Measurements from ENCODE around the gene SLC7A1.

SLC7A1 gene

DNA sequence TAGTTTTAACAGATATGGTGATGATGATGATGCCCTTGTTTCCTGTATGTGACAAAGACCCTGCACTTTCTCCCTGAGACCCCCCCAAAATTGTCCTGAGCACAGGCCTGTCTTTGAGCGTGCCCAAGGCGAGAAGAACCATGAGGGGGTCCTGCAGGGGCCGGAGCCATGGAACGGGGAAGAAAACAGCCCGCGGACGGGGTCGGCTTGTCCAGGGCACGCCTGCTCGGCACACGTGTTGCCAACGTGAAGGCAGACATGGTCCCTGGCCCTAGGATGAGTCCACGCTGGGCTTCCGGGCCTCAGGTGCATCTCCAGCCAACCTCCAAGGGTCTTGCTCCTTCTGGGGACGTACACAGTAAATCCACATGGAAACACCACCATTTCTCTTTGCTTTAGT, 90.8 kb downstream of the SLC7A1 start:
- Histone ChIP-seq H2BK120ac (ENCODE audit: low read depth, low read length) (no peak overlapping the region), H3K4me2 (ENCODE audit: low read length) (no peak overlapping the region), H3K9ac (ENCODE audit: low read length) (no peak overlapping the region), H3K36me3 (ENCODE audit: control insufficient read depth, insufficient read depth, low read length) (no peaks in the 10 kb centered on the region), H3K18ac (ENCODE audit: low read length) (no peak overlapping the region), H2BK5ac (ENCODE audit: low read length) (no peak overlapping the region), H3K4ac (ENCODE audit: low read depth, low read length) (no peak overlapping the region), H3K23ac (ENCODE audit: low read length) (no peak overlapping the region), H3K27ac (ENCODE audit: low read depth, low read length) (no peak overlapping the region), H3K27me3 (ENCODE audit: insufficient read depth, low read length, poor library complexity) (no peaks in the 10 kb centered on the region), H3K56ac (ENCODE audit: low read length) (no peak overlapping the region), H2AK5ac (ENCODE audit: low read length) (no peak overlapping the region), H3K79me1 (ENCODE audit: low read length) (no peaks in the 10 kb centered on the region), H4K5ac (ENCODE audit: low read length) (no peak overlapping the region), H3K79me2 (ENCODE audit: control insufficient read depth, insufficient read depth, low read length) (no peaks in the 10 kb centered on the region), H4K8ac (ENCODE audit: low read depth, low read length) (no peak overlapping the region), H3K4me3 (ENCODE audit: low read length) (no peak overlapping the region), H3K4me1 (ENCODE audit: control insufficient read depth, low read depth, low read length) (no peaks in the 10 kb centered on the region), H2BK15ac (replicated peaks; ENCODE audit: low read depth) (no peak overlapping the region)
- DNase-seq = no peak
- WGBS (ENCODE audit: extremely low coverage, insufficient coverage, low lambda C conversion rate) = no CpG with 5 or more reads among the region's 15 CpGs

DNA sequence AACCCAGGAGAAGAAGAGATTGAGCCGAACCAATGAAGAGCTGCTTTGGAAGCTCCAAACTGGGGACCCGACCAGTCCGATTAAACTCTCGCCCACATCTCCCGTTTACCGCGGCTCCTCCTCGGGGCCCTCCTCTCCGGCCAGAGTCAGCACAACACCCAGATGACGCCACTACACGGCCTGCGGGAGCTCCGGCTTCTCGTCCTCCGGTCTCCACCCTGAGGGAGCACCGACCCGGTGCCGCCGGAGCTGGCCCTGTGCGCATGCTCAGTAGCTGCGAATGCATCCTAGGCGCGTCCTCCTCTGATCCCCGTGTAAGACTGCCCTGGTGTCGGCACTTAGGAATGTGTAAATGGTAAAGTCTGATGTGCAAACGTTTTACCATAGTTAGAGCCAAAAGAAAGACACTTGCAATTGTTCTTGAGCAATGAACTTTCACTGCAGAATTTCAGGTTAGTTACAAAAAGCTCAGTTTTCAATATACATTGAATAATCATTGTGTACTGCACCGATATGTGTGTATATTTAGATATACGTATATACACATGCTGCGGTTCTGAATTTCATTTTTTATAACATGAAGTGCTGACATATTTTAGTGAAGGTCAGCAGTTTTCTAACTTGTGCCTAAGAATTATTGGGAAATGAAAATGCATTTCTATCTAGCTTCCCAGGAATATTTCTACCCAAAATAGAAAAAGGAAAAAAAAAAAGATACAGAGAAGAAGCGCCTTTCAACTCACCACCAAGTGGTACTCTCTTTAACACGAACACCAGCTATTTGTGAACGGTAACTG, 92.2 kb downstream of the SLC7A1 start:
- no peak overlapping the region for H2BK120ac ChIP-seq (ENCODE audit: low read depth, low read length)
- no peak overlapping the region for H3K23ac ChIP-seq (ENCODE audit: low read length)
- no peaks in the 10 kb centered on the region for H3K79me1 ChIP-seq (ENCODE audit: low read length)
- H3K27ac ChIP-seq (ENCODE audit: low read depth, low read length) = no peak overlapping the region
- no peaks in the 10 kb centered on the region for H3K36me3 ChIP-seq (ENCODE audit: control insufficient read depth, insufficient read depth, low read length)
- no peaks in the 10 kb centered on the region for H3K27me3 ChIP-seq (ENCODE audit: insufficient read depth, low read length, poor library complexity)
- H3K4ac ChIP-seq (ENCODE audit: low read depth, low read length) = no peak overlapping the region
- no peak overlapping the region for H2AK5ac ChIP-seq (ENCODE audit: low read length)
- no peak overlapping the region for H4K5ac ChIP-seq (ENCODE audit: low read length)
- no peak overlapping the region for H3K4me3 ChIP-seq (ENCODE audit: low read length)
- no peaks in the 10 kb centered on the region for H3K79me2 ChIP-seq (ENCODE audit: control insufficient read depth, insufficient read depth, low read length)
- H3K4me2 ChIP-seq (ENCODE audit: low read length) = no peak overlapping the region
- no peak overlapping the region for H3K56ac ChIP-seq (ENCODE audit: low read length)
- no CpG with 5 or more reads among the region's 32 CpGs for WGBS (ENCODE audit: extremely low coverage, insufficient coverage, low lambda C conversion rate)
- peak; percentile 56 for DNase-seq
- H3K4me1 ChIP-seq (ENCODE audit: control insufficient read depth, low read depth, low read length) = no peaks in the 10 kb centered on the region
- H4K8ac ChIP-seq (ENCODE audit: low read depth, low read length) = no peak overlapping the region
- H3K9ac ChIP-seq (ENCODE audit: low read length) = no peak overlapping the region
- H3K18ac ChIP-seq (ENCODE audit: low read length) = no peak overlapping the region
- H2BK15ac ChIP-seq (replicated peaks; ENCODE audit: low read depth) = no peak overlapping the region
- H2BK5ac ChIP-seq (ENCODE audit: low read length) = no peak overlapping the region

DNA sequence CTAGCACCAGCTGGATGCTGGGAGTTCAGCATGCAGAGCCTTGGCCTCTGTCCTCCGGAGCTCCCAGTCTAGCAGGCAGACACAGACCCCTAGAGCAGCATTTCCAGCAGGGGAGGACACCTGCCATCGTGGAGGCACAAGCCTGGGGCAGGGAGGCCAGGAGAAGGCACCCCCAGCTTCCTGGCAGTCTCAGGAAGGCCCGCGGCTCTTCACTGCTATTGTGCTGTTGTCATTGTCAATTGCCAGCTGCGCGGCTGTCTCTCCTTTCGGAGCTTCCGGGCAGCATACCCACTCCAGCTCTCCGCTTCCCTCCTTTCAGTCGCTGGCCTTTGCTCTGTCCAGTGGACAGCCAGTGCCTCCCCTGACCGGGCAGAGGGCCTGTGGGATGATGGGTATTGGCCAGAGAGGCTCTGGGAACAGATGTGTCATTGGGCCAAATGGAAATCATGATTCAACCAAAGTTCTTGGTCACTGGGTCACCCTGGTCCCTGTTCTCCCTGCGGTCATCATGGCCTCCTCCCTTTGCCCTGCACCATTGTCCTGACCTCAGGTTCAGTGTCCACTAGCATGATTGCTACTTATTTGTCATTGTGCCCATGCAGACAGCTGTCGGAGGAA, 93.0 kb downstream of the SLC7A1 start:
- Histone ChIP-seq H3K27ac (ENCODE audit: low read depth, low read length) (no peak overlapping the region), H2BK5ac (ENCODE audit: low read length) (no peak overlapping the region), H3K4me2 (ENCODE audit: low read length) (no peak overlapping the region), H3K4me3 (ENCODE audit: low read length) (no peak overlapping the region), H3K23ac (ENCODE audit: low read length) (no peak overlapping the region), H3K4ac (ENCODE audit: low read depth, low read length) (no peak overlapping the region), H3K27me3 (ENCODE audit: insufficient read depth, low read length, poor library complexity) (no peaks in the 10 kb centered on the region), H2BK120ac (ENCODE audit: low read depth, low read length) (no peak overlapping the region), H3K18ac (ENCODE audit: low read length) (no peak overlapping the region), H3K4me1 (ENCODE audit: control insufficient read depth, low read depth, low read length) (no peaks in the 10 kb centered on the region), H2AK5ac (ENCODE audit: low read length) (no peak overlapping the region), H3K79me2 (ENCODE audit: control insufficient read depth, insufficient read depth, low read length) (no peaks in the 10 kb centered on the region), H4K5ac (ENCODE audit: low read length) (no peak overlapping the region), H3K9ac (ENCODE audit: low read length) (no peak overlapping the region), H4K8ac (ENCODE audit: low read depth, low read length) (no peak overlapping the region), H2BK15ac (replicated peaks; ENCODE audit: low read depth) (no peak overlapping the region), H3K56ac (ENCODE audit: low read length) (no peak overlapping the region), H3K36me3 (ENCODE audit: control insufficient read depth, insufficient read depth, low read length) (no peaks in the 10 kb centered on the region), H3K79me1 (ENCODE audit: low read length) (no peaks in the 10 kb centered on the region)
- WGBS (ENCODE audit: extremely low coverage, insufficient coverage, low lambda C conversion rate) = no CpG with 5 or more reads among the region's 13 CpGs
- DNase-seq = no peak

DNA sequence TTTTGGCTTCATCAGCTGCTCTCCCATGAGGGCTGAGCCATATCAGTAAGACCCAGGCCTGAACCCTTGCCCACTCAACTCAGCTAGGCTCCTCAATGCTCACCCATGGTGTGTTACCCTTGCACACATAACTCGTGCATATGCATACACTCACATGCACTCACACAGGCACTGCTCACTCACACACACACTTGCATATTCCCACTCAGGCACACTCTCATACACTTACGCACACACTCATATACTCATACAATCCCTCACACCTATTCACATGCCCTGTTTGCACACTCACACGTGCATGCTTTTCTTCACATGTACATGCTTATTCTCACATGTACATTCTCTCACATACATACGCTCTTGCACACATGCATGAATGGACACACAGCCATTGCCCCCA, 93.8 kb downstream of the SLC7A1 start:
- no peak overlapping the region for H3K27ac ChIP-seq (ENCODE audit: low read depth, low read length)
- no peak overlapping the region for H3K18ac ChIP-seq (ENCODE audit: low read length)
- no peaks in the 10 kb centered on the region for H3K79me2 ChIP-seq (ENCODE audit: control insufficient read depth, insufficient read depth, low read length)
- no peaks in the 10 kb centered on the region for H3K79me1 ChIP-seq (ENCODE audit: low read length)
- H2BK120ac ChIP-seq (ENCODE audit: low read depth, low read length) = no peak overlapping the region
- no peak overlapping the region for H2AK5ac ChIP-seq (ENCODE audit: low read length)
- H3K23ac ChIP-seq (ENCODE audit: low read length) = no peak overlapping the region
- H3K36me3 ChIP-seq (ENCODE audit: control insufficient read depth, insufficient read depth, low read length) = no peaks in the 10 kb centered on the region
- no peak overlapping the region for H3K4me3 ChIP-seq (ENCODE audit: low read length)
- H3K4me2 ChIP-seq (ENCODE audit: low read length) = no peak overlapping the region
- no peak overlapping the region for H2BK5ac ChIP-seq (ENCODE audit: low read length)
- H3K56ac ChIP-seq (ENCODE audit: low read length) = no peak overlapping the region
- DNase-seq = no peak
- no peak overlapping the region for H3K9ac ChIP-seq (ENCODE audit: low read length)
- no peaks in the 10 kb centered on the region for H3K27me3 ChIP-seq (ENCODE audit: insufficient read depth, low read length, poor library complexity)
- 100% methylated on average over 1 of the region's 4 CpGs for WGBS (ENCODE audit: extremely low coverage, insufficient coverage, low lambda C conversion rate)
- no peak overlapping the region for H2BK15ac ChIP-seq (replicated peaks; ENCODE audit: low read depth)
- H4K5ac ChIP-seq (ENCODE audit: low read length) = no peak overlapping the region
- no peak overlapping the region for H3K4ac ChIP-seq (ENCODE audit: low read depth, low read length)
- H4K8ac ChIP-seq (ENCODE audit: low read depth, low read length) = no peak overlapping the region
- no peaks in the 10 kb centered on the region for H3K4me1 ChIP-seq (ENCODE audit: control insufficient read depth, low read depth, low read length)

DNA sequence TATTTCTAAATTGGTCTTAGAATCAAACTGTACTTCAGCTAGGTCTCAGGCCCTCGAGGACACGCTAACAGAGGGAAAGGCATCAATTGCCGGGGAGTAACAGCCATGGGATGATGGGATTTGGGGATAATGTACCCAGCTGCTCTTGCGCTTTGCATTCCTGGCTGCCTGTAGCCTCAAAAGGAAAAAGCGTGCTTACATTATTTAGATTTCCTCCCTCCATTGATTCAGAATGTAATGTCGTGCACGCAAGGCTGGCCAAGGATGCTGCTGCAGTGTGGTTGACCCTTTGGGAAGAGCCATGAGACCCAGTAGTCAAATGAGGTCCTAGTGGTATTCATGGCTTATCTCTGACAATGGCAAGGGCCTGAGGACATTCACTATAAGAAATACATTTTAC, 95.1 kb downstream of the SLC7A1 start:
- WGBS (ENCODE audit: extremely low coverage, insufficient coverage, low lambda C conversion rate) = no CpG with 5 or more reads among the region's 7 CpGs
- no peak overlapping the region for H3K18ac ChIP-seq (ENCODE audit: low read length)
- no peak overlapping the region for H3K27ac ChIP-seq (ENCODE audit: low read depth, low read length)
- no peak overlapping the region for H2BK5ac ChIP-seq (ENCODE audit: low read length)
- DNase-seq = no peak
- no peak overlapping the region for H3K4ac ChIP-seq (ENCODE audit: low read depth, low read length)
- H2BK120ac ChIP-seq (ENCODE audit: low read depth, low read length) = no peak overlapping the region
- H3K9ac ChIP-seq (ENCODE audit: low read length) = no peak overlapping the region
- H3K27me3 ChIP-seq (ENCODE audit: insufficient read depth, low read length, poor library complexity) = no peaks in the 10 kb centered on the region
- no peak overlapping the region for H3K4me2 ChIP-seq (ENCODE audit: low read length)
- no peak overlapping the region for H3K23ac ChIP-seq (ENCODE audit: low read length)
- no peaks in the 10 kb centered on the region for H3K79me1 ChIP-seq (ENCODE audit: low read length)
- H4K5ac ChIP-seq (ENCODE audit: low read length) = no peak overlapping the region
- H4K8ac ChIP-seq (ENCODE audit: low read depth, low read length) = no peak overlapping the region
- H2AK5ac ChIP-seq (ENCODE audit: low read length) = no peak overlapping the region
- H3K79me2 ChIP-seq (ENCODE audit: control insufficient read depth, insufficient read depth, low read length) = no peaks in the 10 kb centered on the region
- no peaks in the 10 kb centered on the region for H3K36me3 ChIP-seq (ENCODE audit: control insufficient read depth, insufficient read depth, low read length)
- H3K4me1 ChIP-seq (ENCODE audit: control insufficient read depth, low read depth, low read length) = no peaks in the 10 kb centered on the region
- H3K56ac ChIP-seq (ENCODE audit: low read length) = no peak overlapping the region
- no peak overlapping the region for H2BK15ac ChIP-seq (replicated peaks; ENCODE audit: low read depth)
- H3K4me3 ChIP-seq (ENCODE audit: low read length) = no peak overlapping the region
